Glomerular visceral epithelial cell (primary cell): Measurements from ENCODE around the gene SOX14.
A peak's percentile ranks its signal among the peaks of the same experiment; 100 is the strongest.

ENCODE experiments used
- DNase-seq: peaks from one replicate; pipeline ENCODE4 v3.0.0-alpha.2; 2016; ENCODE audit errors: extremely low spot score

The SOX14 gene

GRCh38 chr3:137768361-137769321 lies 4.5 kb downstream of the SOX14 start:
- DNase-seq, result no peak

GRCh38 chr3:137769322-137770065 lies 5.4 kb downstream of the SOX14 start:
- no peak for DNase-seq

- no peak for DNase-seq
These were observed 6.1 kb downstream of the SOX14 start for GRCh38 chr3:137770066-137770834.

- no peak for DNase-seq
These were observed 6.8 kb downstream of the SOX14 start for GRCh38 chr3:137770835-137771399.

GRCh38 chr3:137771401-137772213 lies 7.5 kb downstream of the SOX14 start:
- no peak for DNase-seq

DNA sequence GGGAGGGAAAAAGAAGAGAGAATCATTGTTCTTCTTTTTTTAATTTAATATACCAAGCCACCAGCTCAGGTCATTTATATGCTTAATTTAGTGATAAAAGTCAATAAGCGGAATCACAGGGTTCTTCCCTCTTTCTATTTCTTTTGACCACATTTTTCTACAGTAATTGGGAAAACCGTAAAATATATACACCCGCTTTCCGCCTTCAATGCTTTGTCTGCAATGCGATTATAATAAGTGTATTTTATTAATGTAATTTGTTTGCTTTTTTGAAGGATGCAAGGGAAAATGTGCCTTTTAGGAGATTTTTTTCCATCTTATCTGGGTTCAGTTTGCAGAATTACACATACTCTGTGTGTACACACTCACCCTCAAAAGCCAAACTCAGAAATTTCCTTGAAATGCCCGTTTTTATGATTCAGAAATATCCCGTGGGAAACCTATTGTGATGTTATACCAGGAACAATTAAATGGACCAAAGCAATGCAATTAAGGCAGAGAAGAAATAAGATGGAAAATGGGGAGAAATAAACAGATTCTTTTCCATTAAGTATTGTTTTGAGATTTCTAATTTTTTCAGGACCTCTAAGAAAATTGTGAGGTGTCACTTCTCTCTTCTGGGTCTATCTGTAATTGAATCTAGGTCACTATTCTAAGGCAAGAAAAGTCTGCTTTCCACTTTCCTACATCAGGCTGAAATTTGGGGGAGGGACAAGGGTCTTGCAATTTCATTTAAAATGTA lies 8.3 kb downstream of the SOX14 start:
- DNase-seq, result no peak

DNA sequence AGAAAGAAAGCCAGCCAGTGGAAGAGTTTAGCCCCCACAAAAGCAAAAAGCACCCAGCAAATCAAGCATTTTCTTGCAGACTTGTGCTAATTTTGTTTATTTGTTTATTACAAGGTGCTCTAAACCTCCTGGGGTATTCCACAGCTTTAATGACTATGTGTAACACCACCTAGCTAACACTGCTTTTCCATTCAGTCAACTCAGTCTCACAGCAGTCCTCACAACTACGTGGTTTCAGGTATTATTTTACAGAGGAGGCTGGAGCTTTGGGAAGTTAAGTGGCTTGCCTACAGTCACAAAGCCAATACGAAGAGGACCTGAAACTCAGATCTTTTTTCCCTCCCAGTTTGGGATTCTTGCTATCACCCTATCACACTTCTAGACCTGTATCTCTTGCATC lies 14.8 kb downstream of the SOX14 start:
- DNase-seq, result no peak

DNA sequence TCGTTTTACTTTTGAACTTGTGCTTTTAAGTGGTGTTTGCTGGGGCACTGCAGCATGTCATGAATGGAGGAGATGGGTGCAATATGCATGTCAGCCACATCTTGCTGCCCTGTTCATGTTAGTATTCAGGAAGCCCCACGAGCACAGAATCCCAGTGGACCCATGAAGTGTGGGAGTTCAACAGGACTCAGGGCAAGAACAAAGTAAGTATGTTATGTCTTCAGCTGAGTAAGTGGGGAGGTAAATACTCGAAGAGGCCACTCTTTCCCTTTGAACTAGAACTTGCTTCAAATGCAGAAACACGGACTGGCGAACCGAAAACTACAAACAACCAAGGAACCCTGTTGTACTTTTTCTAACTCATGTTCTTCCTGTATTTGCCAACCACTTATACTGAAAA lies 23.4 kb downstream of the SOX14 start:
- DNase-seq, result no peak

GRCh38 chr3:137789236-137789635 lies 25.1 kb downstream of the SOX14 start:
- peak; percentile 8 for DNase-seq

DNA sequence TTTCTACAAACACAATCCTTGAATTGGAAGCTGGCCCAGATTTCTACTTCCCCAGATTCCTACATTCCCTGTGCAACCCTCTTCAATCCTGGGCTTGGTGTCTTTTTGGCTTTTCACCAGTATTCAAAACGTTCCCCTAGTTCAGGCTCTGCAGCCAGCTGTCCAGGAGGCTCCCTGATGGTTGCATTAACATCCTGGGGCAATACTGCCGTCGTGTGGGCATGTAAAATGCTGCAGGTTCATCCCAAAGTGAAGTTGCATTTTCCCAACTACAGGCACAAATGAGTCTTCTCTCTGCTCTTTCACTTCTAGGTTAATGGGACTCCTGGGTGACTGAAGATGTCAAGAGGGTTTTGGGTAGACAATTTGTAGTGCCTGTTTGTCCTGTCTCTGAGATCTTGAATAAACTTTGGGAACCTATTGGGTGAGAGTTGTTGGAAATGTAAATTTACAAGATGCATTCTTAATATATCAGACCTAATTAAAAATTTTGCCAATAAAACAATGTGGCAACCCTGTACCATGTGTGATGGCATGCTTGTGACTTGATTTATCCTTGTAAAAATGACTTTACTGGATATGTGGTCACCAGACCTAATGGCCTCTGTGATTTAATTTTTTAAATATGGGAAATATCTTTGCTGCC lies 28.6 kb downstream of the SOX14 start:
- DNase-seq, result peak; percentile 25

- DNase-seq, result no peak
These were observed 32.9 kb downstream of the SOX14 start for GRCh38 chr3:137796993-137797392.

DNA sequence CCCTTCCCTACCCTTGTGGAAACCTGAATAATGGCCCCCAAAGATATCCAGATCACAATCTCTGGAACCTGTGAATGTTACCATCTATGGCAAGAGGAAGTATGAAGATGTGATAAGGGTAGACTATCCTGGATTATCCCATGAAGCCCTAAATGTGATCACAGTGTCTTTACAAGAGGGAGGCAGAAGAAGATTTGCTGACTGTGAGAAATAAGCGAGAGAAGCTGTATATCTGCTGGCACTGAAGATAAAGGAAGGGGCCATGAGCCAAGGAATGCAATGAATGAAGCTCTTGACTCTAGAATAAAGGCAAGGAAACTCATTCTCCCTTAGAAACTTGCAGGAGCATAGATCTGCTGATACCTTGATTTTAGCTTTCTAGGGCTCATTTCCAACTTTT lies 39.1 kb downstream of the SOX14 start:
- DNase-seq, result no peak

DNA sequence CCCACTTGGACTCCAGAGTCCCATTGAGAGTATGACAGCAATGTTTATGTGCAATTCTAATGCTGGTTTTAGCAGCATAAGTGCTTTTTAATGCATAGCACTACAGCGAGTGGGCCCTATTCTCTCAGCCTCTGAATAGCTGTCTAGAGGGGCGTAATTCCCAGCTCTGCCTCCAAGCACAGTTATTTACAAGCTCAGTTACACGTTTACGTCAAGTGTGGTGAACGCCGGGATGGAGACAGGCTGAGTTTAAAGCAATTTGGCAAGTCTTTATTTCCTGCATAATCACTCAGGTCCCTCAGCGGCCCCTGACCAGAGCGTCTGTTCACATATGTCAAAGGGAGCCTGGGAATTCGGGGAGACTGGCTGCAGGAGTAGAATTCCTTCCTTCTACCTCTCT lies 43.9 kb downstream of the SOX14 start:
- no peak for DNase-seq

GRCh38 chr3:137809509-137809908 lies 45.4 kb downstream of the SOX14 start:
- DNase-seq, result no peak

GRCh38 chr3:137812023-137812422 lies 47.9 kb downstream of the SOX14 start:
- no peak for DNase-seq

DNA sequence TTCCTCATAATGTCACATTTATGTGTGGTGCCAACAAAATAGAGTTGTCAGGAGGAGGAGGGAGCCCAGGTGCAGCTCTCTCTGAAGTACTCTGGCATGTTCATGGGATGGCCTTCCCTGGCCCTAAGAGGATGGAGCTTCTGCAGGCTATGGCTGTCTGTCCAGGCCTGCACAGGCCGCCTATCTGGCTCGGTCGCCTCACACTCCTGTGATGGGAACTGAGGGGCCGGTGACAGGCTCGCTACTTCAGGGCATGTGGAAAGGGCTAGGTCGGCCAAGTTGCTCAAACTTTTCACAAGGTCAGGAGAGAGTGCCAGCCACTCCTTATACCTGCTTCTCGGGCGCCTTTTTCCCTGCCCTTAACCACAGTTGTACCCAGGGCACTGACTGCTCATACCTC lies 51.1 kb downstream of the SOX14 start:
- DNase-seq, result no peak
